Pancreas (tissue), 10 donors: ENCODE data around the gene CMIP. TPM values are rescaled to one million over a fixed set of nuclear protein-coding genes. Genes with fewer than 3 reads are reported as not detected.

Experiments
- ATAC-seq, 4 donors: fragments of 200-7000 bp; cut with Tn5 transposase; one replicate each; pipeline versions ENCODE4 v1.8.0 to v1.9.1; 2020; ENCODE audit warnings: mild to moderate bottlenecking in 4 of 4, moderate library complexity in 4 of 4
- DNase-seq, 6 donors: peaks; one replicate each; pipeline ENCODE4 v3.0.0-alpha.2; 2020
- FAIRE-seq: peaks from 2 replicates; lab custom pipeline; 2012; peaks lifted over from hg19 to GRCh38; lab: Jason Lieb, UNC
- H3K27ac ChIP-seq, 4 donors: fragments of 200-600 bp; sonication (generic); 1 replicate in 3 of 4; 2 replicates in 1 of 4; pipeline versions ENCODE4 v1.5.0 to v1.8.0; 2020
- H3K27me3 ChIP-seq, 4 donors: fragments of 200-600 bp; one replicate each; pipeline ENCODE4 v1.8.0; 2021
- H3K36me3 ChIP-seq, 3 donors: fragments of 200-600 bp; sonication (generic) in 1 of 3; one replicate each; pipeline versions ENCODE4 v1.5.0 to v1.8.0; 2020 to 2021
- H3K4me1 ChIP-seq, 3 donors: fragments of 200-600 bp; one replicate each; pipeline ENCODE4 v1.8.0; 2021
- H3K4me3 ChIP-seq, 4 donors: fragments of 200-600 bp; sonication (generic) in 2 of 4; one replicate each; pipeline versions ENCODE4 v1.5.0 to v1.8.0; 2020 to 2021
- H3K9me3 ChIP-seq, 4 donors: fragments of 200-600 bp; one replicate each; pipeline ENCODE4 v1.8.0; 2021
- WGBS, 2 donors: extraction: QIAGEN DNeasy Blood & Tissue Kit; methylation state at CpG; one replicate each; pipeline ENCODE4 v1.1.7; 2013; 5-methylcytosine and 5-hydroxymethylcytosine counted together
- intact Hi-C, 3 donors: fragments of 100-400 bp; cut with DNase I; formaldehyde crosslinking; loops; one replicate each; pipeline versions ENCODE4 v1.11.1 to v1.14.2; 2022
- polyA plus RNA-seq, 2 donors: library from polyadenylated mRNA; stranded (reverse); fragments of 200-250 nt; gene quantifications; one replicate each; pipeline ENCODE4 v1.2.3, GENCODE V29; 2013
- total RNA-seq, 6 donors: library from RNA; stranded (reverse); fragmentation: NEBNext Ultra II Directional in 4 of 6; extraction: Animal tissue kit (Norgen Biotek cat#: 25700) in 4 of 6; gene quantifications; one replicate each; pipeline versions ENCODE4 v1.2.1 to v1.2.4, GENCODE V29; 2021 to 2023
- TF ChIP-seq, protein P1 (sequence below), 4 donors: fragments of 200-600 bp; sonication (generic) in 3 of 4; IDR thresholded peaks; one replicate each; pipeline versions ENCODE4 v1.5.0 to v1.8.0; 2021; ENCODE audit warnings: antibody characterized with exemption in 4 of 4
- donor health status: healthy with polysubstance abuse.
- donor health status: DM: no; HTN: no; CAD: no; lungs with moderate emphysema.
- donor health status: DM: no; HTN: no; CAD: no.
- donor health status: control.
- donor health status: control.
- donor health status: Bipolar disorder and iron deficiency.
- donor health status: DM: yes; HTN: yes; CAD: no.
- donor health status: DM: no; HTN: no; CAD: no.
- donor health status: DM: no; HTN: no; CAD: no.
- donor health status: DM: yes; HTN: yes; CAD: no.

The CMIP gene
- total and polyA plus RNA-seq, 8 donors: 9.7 to 37.0 (median 21.5) TPM

DNA sequence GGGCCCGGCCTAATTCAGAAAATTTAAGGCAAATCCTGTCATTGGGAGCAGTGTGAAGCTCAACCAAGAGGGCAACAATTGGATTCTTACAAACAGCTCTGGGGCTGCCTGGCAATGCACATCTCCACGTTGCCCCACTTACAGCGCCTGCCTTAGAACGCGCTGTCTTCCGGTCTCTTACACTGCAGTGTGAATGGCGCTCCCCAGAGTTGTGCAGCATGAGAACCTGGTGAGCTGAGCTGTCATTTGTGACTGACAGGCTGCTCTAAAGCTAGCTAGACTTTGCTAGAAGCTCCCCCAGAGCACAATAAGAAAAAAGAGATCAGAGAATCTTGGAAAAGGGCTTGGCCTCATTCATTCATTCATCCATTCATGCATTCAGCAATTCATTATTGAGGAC, 270.0 kb downstream of the CMIP start:
- H3K36me3 ChIP-seq: no peaks in the 10 kb centered on the region
- H3K27me3 ChIP-seq: no peaks in the 10 kb centered on the region
- intact Hi-C loops: no loop called here
- no peaks in the 10 kb centered on the region for H3K4me1 ChIP-seq
- no peaks in the 10 kb centered on the region for H3K9me3 ChIP-seq
- 93 to 96% methylated on average over 7 of the region's 7 CpGs for WGBS, 2 donors
- FAIRE-seq (no peak), DNase-seq (no peak), ATAC-seq (no peak)
- TF ChIP-seq, protein P1, sequence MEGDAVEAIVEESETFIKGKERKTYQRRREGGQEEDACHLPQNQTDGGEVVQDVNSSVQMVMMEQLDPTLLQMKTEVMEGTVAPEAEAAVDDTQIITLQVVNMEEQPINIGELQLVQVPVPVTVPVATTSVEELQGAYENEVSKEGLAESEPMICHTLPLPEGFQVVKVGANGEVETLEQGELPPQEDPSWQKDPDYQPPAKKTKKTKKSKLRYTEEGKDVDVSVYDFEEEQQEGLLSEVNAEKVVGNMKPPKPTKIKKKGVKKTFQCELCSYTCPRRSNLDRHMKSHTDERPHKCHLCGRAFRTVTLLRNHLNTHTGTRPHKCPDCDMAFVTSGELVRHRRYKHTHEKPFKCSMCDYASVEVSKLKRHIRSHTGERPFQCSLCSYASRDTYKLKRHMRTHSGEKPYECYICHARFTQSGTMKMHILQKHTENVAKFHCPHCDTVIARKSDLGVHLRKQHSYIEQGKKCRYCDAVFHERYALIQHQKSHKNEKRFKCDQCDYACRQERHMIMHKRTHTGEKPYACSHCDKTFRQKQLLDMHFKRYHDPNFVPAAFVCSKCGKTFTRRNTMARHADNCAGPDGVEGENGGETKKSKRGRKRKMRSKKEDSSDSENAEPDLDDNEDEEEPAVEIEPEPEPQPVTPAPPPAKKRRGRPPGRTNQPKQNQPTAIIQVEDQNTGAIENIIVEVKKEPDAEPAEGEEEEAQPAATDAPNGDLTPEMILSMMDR (IDR thresholded peaks at IDR 0.05): no peak
- H3K27ac ChIP-seq: no peak overlapping the region
- H3K4me3 ChIP-seq: no peak overlapping the region

DNA sequence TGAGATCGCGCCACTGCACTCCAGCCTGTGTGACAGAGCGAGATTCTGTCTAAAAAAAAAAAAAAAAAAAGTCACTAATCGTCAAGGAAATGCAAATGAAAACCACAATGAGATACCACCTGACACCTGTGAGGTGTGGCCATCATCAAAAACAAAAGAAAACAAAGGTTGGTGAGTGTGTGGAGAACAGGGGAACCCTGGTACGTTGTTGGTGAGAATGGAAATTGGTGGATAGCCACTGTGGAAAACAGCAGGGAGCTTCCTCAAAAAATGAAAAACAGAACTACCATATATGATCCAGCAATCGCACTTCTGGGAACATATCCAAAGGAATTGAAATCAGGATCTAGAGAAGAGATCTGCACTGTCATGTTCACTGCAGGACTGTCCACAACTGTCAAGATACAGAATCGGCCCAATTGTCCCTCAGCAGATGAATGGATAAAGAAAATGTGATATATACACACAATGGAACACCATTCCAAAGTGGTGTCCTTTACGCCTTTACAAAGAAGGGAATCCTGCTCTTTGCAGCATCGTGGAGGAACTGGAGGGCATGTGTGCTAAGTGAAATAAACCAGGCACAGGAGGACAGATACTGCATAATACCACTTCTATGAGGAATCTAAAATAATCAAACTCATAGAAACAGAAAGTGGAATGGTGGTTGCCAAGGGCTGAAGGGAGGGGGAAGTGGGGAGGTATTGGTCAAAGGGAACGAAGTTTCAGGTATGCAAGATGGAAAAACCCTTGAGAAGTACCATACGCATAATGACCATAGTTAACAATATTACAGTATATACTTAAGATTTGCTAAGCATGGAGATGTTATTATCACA, 271.0 kb downstream of the CMIP start:
- Histone ChIP-seq H3K4me1 (no peaks in the 10 kb centered on the region), H3K4me3 (no peak overlapping the region), H3K36me3 (no peaks in the 10 kb centered on the region), H3K27ac (no peak overlapping the region), H3K27me3 (no peaks in the 10 kb centered on the region), H3K9me3 (no peaks in the 10 kb centered on the region)
- no peak for ATAC-seq
- DNase-seq: no peak
- TF ChIP-seq, protein P1 (IDR thresholded peaks at IDR 0.05): no peak
- intact Hi-C loops: no loop called here
- WGBS, 2 donors: 74 to 75% methylated on average over 11 of the region's 11 CpGs
- no peak for FAIRE-seq

DNA sequence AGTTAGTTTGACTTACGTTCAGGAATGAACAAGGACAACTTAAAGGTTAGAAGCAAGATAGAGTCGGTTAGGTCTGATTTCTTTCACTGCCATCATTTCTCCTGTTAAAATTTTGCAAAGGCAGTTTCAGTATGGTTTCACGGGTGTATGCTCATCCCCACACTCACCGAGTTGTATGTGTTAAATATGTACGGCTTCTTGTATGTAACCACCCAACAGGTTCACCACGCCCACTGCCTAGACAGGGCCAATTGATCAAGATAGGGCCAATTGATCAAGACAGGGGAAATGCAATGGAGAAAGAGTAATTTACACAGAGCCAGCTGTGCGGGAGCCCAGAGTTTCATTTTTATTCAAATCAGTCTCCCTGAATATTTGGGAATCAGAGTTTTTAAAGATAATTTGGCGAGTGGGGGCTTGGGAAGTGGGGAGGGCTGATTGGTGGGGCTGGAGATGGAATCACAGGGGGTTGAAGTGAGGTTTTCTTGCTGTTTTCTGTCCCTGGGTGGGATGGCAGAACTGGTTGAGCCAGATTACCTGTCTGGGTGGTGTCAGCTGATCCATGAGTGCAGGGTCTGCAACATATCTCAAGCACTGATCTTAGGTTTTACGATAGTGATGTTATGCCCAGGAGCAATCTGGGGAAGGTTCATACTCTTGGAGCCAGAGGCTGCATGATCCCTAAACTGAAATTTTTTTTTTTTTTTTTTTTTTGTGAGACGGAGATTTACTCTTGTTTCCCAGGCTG, 272.0 kb downstream of the CMIP start:
- Histone ChIP-seq H3K36me3 (no peaks in the 10 kb centered on the region), H3K9me3 (no peaks in the 10 kb centered on the region), H3K4me3 (no peak overlapping the region), H3K4me1 (no peaks in the 10 kb centered on the region), H3K27ac (no peak overlapping the region), H3K27me3 (no peaks in the 10 kb centered on the region)
- FAIRE-seq: no peak
- intact Hi-C loops: no loop called here
- DNase-seq: no peak
- TF ChIP-seq, protein P1 (IDR thresholded peaks at IDR 0.05): no peak
- 68 to 70% methylated on average over 10 of the region's 10 CpGs for WGBS, 2 donors
- ATAC-seq: no peak

DNA sequence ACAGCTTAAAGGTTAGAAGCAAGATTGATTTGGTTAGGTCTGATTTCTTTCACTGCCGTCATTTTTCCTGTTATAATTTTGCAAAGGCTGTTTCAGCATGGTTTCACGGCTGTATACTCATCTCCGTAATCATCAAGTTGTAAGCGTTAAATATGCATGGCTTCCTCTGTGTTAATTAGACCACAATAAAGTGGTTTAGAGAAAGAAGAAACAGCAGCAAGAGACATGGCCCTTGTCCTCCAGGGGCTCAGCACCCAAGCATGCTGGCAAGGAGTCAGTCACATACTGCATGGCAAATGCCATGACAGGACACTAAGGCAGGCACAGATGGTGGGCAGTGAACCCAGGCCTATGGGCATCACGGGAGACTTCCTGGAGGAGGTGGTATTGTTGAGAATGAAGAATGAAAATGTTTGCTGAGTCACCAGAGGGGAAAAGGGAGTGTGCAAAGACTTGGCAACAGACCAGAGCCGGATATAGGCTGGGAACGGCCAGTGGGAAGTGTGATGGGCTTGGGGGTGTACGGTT, 273.1 kb downstream of the CMIP start:
- no peaks in the 10 kb centered on the region for H3K36me3 ChIP-seq
- no peaks in the 10 kb centered on the region for H3K27me3 ChIP-seq
- ATAC-seq (no peak), FAIRE-seq (no peak), DNase-seq (no peak)
- intact Hi-C loops: no loop called here
- H3K4me1 ChIP-seq: no peaks in the 10 kb centered on the region
- no peak overlapping the region for H3K27ac ChIP-seq
- 76 to 80% methylated on average over 8 of the region's 8 CpGs for WGBS, 2 donors
- no peak overlapping the region for H3K4me3 ChIP-seq
- TF ChIP-seq, protein P1 (IDR thresholded peaks at IDR 0.05): no peak
- H3K9me3 ChIP-seq: no peaks in the 10 kb centered on the region
